Fibroblast of the conjunctiva (primary cell): Measurements from ENCODE around the gene THRSP.

ENCODE experiments used
- DNase-seq: peaks from one replicate; pipeline ENCODE4 v3.0.0-alpha.2; 2010; ENCODE audit warnings: low read depth

The THRSP gene

DNA sequence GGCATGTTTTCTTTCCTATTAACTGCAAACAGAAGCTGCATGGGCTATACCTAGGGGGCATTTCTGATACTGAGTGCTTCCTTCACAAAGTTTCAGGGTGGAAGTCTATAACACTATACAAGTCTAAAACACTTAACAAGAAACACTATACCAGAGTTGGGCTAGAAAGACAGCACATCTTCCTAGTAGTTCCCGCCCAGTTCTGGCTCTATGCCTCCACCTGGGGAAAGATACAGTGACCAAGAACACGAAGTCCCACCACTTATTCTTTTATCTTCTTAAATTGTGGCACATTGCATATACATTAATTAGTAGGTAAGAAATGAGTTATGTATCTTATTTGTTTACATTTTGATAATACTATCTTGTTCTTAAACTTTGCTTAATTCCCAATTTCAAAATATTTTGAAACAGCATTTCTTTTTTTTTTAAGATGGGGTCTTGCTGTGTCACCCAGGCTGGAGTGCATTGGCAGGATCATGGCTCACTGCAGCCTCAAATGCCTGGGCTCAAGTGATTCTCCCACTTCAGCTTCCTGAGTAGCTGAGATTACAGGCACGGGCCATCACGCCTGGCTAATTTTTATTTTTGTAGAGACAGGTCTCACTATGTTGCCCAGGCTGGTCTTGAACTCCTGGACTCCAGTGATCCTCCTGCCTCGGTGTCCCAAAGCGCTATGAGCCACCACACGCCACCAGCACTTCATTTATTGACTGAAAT is 34.2 kb downstream of the THRSP start:
- no peak for DNase-seq

DNA sequence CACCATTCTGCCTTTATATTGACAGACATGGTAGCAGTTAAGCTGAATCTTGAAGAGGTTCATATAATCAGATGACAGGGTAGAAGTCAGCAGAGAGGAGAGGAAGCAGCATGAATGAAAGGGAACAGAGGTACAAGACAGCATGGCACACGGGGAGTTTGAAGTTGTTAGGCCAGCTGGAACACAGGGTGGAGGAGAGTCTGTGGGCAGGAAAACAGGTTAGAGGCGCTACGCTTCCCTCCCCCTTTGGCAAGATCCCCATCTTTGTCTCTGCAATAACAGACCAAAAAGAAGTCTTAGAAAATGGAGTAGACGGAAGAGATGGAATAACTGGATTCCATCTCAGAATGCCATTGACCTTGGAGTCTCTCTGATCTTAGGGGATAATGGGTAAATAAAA is 36.0 kb downstream of the THRSP start:
- DNase-seq: no peak

DNA sequence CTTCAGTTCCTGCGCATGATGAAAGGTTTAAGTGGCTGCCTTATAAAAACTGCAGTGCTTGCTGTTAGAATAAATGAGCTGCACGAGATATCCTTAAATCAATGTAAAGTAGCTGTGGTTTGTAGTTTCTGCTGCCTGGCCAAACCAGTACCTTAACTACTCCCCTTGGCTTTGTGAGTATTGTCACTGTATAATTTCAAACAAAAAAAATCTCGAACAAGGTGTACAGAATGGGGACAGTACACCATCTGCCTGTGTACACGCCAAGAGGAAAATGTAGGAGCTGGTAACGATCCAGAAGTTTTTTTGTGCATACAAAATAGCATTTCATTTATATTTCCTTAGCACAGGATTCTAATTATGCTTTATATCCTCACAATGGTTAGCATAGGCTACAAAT is 36.6 kb downstream of the THRSP start:
- DNase-seq: no peak

DNA sequence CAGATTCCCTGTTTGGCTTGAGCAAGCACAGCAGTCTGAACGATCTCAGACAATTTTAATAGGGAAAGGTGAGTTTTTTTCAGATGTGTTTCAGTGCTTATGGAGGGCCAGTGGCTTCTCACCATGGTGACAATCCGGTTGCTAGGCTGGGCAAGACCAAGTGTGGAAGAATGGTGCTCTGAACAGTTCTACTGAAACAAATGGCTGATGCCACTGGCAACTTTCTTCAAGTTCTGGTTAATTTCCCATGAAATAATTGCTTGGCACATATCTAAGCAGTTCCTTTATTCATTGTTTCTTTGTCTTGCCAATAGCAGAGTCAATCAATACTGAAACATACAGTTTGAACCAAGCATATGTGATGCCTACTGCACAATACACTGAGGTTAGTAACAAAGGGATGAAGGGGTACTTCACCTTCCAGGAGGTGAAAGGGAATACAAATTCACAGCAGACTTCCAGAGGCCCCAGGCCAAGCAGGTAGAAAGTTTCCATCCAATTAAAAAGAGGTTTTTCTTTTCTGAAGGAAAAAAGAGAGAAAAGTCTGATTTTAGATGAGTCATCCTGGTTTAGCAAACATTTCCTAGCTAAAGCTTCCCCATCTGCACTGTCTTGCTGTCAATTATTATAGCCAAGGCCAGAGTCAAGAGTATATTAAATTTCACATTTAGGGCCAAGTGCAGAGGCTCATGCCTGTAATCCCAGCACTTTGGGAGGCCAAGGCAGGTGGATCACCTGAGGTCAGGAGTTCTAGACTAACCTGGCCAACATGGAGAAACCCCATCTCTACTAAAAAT is 37.2 kb downstream of the THRSP start:
- DNase-seq: no peak

DNA sequence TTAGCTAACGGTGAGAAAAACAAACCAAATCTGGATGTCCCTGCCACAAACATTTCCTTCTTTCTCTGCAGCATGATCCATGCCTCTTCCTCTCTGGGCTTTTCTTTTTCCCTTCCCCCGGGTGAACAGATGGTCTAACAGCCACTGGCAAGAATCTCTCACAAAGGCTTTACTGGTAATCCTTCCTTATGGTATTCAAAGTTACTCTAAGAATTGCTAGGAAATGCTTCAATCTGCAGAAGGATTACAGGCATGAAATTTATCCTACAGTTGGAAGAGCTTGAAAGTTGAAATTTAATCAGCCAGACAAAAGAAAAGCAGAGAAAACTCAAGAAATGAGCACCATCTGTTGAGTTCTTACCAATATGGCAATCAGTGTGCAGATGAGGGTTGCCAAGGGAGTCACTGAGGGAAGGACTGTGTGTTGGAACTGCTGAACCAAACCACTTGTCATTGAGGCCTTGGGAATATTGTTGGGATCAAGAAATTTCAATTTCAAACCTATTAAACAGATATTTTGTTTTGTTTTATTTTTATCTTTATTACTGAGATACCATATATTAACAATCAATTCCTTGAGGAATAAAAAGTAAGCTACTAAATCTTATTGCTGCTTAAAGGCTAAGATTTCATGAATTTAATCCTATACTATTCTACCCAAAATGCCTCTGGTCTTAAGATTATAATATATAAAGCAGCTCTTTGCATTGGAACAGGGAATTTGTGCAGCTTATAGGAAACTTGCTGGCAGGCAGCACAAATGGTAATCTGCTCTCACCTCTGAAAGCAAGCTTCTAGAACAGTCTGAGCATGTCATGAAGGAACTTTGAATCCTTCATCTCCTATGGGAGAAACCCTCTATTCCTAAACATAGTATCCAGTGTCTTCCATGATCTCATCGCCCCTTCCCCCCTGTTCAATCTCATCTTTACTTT is 45.7 kb downstream of the THRSP start:
- DNase-seq: no peak

DNA sequence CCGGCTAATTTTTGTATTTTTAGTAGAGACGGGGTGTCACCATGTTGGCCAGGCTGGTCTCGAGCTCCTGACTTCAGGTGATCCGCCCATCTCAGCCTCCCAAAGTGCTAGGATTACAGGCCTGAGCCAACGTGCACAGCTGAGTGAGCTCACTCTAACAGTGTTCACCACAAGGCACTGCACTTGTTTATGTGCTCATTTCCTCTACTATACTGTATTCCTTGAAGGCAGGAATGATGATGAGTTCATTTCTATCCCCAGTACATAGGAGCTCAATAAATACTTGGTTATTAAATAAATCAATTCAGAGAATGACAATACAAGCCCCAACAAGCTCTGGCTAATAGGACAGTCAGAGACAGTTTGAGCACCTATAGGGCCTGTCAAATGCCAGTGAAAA is 46.7 kb downstream of the THRSP start:
- no peak for DNase-seq

DNA sequence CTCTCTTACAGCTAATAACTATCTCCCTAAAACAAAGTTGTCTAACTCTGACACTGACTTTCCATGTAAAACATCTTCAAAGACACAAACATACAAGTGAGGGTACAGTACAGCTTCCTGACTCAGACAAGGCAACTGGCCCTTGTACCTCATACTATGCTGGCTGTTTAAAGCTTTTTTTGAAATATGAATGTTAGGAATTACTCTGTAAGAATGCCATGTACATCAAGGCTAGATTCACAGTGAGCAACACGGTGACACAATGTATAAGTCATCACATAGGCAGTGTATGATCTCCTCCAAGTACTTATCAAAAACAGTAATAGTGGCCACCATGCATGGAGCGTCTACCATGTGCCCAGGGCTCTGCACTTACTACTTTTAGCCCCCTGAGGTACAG is 47.2 kb downstream of the THRSP start:
- DNase-seq: no peak

DNA sequence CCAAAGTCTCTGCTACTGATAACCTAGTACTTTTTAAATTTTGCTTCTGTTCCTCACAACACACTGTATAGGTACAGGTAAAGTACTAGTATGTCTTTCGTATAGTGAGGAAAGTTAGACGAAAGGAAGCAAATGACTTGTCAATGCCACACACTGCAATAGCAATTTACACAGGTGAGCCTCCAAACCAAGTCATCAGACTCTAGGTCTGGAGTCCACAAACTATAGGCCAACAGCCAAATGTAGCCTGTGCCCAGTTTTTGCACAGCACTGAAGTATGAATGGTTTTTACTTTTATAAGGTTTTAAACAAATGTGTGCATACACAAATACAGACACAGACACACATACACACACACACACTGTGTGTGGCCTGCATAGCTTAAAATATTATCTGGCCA is 47.6 kb downstream of the THRSP start:
- DNase-seq: no peak

DNA sequence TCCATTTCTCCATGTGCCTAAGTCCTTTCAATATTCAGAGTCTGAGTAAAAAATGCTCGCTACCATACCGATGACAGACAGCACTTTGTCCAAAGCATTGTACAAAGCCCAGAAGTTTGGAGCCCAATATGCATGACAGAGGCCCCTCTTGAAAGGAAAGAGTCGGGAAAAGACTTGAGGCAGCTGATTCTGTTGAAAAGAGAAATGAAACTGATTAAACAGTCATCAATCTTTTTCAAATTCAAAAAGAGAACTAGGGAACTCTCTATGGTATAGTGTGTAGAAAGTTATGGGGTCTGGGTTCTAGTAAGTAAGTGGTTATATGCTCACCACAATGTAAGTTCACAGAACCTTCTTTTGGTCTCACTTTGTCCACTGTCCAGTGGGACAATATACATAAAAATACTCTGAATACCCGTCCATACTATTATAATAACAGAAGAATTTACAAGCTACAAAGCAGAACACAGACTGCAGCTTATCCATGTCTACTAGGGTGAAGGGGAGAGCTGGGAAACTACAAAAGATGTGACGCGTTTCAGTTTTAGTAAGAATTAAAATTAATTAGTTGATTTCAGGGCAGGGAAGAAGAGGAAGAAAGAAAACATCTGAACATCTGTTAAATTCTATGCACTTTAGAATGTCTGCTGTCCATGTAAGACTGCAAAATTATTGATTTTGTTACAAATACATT is 49.1 kb downstream of the THRSP start:
- no peak for DNase-seq
